IMR-90 (cell line): ENCODE data around the gene SMARCA2. TPM values are rescaled to one million over a fixed set of nuclear protein-coding genes. Genes with fewer than 3 reads are reported as not detected.

Experiments used
- ATAC-seq: fragments of 200-7000 bp; cut with Tn5 transposase; 2 replicates; pipeline ENCODE4 v1.9.1; 2020; ENCODE audit warnings: low read depth, mild to moderate bottlenecking, moderate library complexity
- BruUV-seq: library from RNA; stranded (reverse); fragments of 400-500 nt; replicated peaks from 2 replicates; lab custom pipeline; 2021; lab: Mats Ljungman, UMichigan
- CTCF ChIA-PET: fragments of 300-600 bp; formaldehyde crosslinking; extraction: SDS; loops from one replicate; lab custom pipeline; 2021; ENCODE audit warnings: antibody characterized with exemption; lab: Yijun Ruan, JAX
- POLR2A ChIA-PET: fragments of 300-600 bp; sonication (Branson Sonifier 250); formaldehyde crosslinking; loops from one replicate; lab custom pipeline; 2022; ENCODE audit warnings: antibody characterized with exemption; ENCODE audit not compliant: unreplicated experiment; lab: Charles Lee
- DNase-seq: peaks from one replicate; pipeline ENCODE4 v3.0.0; 2013
- H2AFZ ChIP-seq: replicated peaks from 2 replicates; pipeline ENCODE3; 2013; ENCODE audit warnings: low read length, mild to moderate bottlenecking; ENCODE audit not compliant: poor library complexity
- H2AK5ac ChIP-seq: 2 replicates; pipeline ENCODE4 v1.6.1; 2013; ENCODE audit warnings: low read depth, low read length, inconsistent platforms
- H2AK9ac ChIP-seq: replicated peaks from 2 replicates; pipeline ENCODE3; 2013; ENCODE audit warnings: mild to moderate bottlenecking, low read depth, low read length, moderate library complexity; ENCODE audit not compliant: poor library complexity
- H2BK120ac ChIP-seq: 2 replicates; pipeline ENCODE4 v1.6.1; 2013; ENCODE audit warnings: low read depth, low read length, inconsistent platforms
- H2BK15ac ChIP-seq: 3 replicates; pipeline ENCODE4 v1.6.1; 2013; ENCODE audit warnings: low read depth, low read length, inconsistent platforms
- H2BK20ac ChIP-seq: 2 replicates; pipeline ENCODE4 v1.6.1; 2013; ENCODE audit warnings: low read depth, mild to moderate bottlenecking, inconsistent platforms, low read length, moderate library complexity
- H2BK5ac ChIP-seq: 2 replicates; pipeline ENCODE4 v1.6.1; 2013; ENCODE audit warnings: mild to moderate bottlenecking, low read depth, low read length, inconsistent platforms; ENCODE audit not compliant: poor library complexity, severe bottlenecking
- H3K14ac ChIP-seq: replicated peaks from 2 replicates; pipeline ENCODE4 v1.6.1; 2013; ENCODE audit warnings: low read depth, low read length, inconsistent platforms
- H3K18ac ChIP-seq: 2 replicates; pipeline ENCODE4 v1.6.1; 2013; ENCODE audit warnings: low read depth, low read length, control low read depth
- H3K23ac ChIP-seq: 2 replicates; pipeline ENCODE4 v1.6.1; 2013; ENCODE audit warnings: low read depth, low read length, inconsistent platforms
- H3K27ac ChIP-seq: 2 replicates; pipeline ENCODE4 v1.5.1; 2013; ENCODE audit warnings: mild to moderate bottlenecking, control low read depth, low read length; ENCODE audit not compliant: insufficient read depth
- H3K27me3 ChIP-seq: 2 replicates; pipeline ENCODE4 v1.6.1; 2013; ENCODE audit warnings: low read length; ENCODE audit not compliant: control insufficient read depth, insufficient read depth
- H3K36me3 ChIP-seq: 2 replicates; pipeline ENCODE4 v1.6.1; 2013; ENCODE audit warnings: low read length, mixed read lengths; ENCODE audit not compliant: control insufficient read depth, insufficient read depth
- H3K4ac ChIP-seq: 2 replicates; pipeline ENCODE4 v1.6.1; 2013; ENCODE audit warnings: low read depth, low read length, inconsistent platforms
- H3K4me1 ChIP-seq: 2 replicates; pipeline ENCODE4 v1.6.1; 2013; ENCODE audit warnings: low read length, mixed read lengths; ENCODE audit not compliant: control insufficient read depth, insufficient read depth
- H3K4me2 ChIP-seq: 2 replicates; pipeline ENCODE4 v1.6.1; 2013; ENCODE audit warnings: low read depth, mild to moderate bottlenecking, control low read depth, low read length, moderate library complexity
- H3K4me3 ChIP-seq: 2 replicates; pipeline ENCODE4 v1.5.1; 2013; ENCODE audit warnings: low read depth, mild to moderate bottlenecking, control low read depth, low read length, moderate library complexity; ENCODE audit not compliant: insufficient read depth
- H3K56ac ChIP-seq: 2 replicates; pipeline ENCODE4 v1.6.1; 2013; ENCODE audit warnings: low read length, inconsistent platforms; ENCODE audit not compliant: insufficient read depth; ENCODE audit errors: extremely low read depth
- H3K79me1 ChIP-seq, 2 experiments: 2 replicates each; pipeline ENCODE4 v1.6.1; 2013; ENCODE audit warnings: low read length in 2 of 2, inconsistent platforms in 1 of 2, low read depth in 1 of 2
- H3K9ac ChIP-seq: 2 replicates; pipeline ENCODE4 v1.6.1; 2013; ENCODE audit warnings: low read depth, low read length, control low read depth
- H3K9me1 ChIP-seq: 2 replicates; pipeline ENCODE4 v1.6.1; 2013; ENCODE audit warnings: low read length, inconsistent platforms; ENCODE audit not compliant: insufficient read depth
- H3K9me3 ChIP-seq: 2 replicates; pipeline ENCODE4 v1.6.1; 2013; ENCODE audit warnings: low read length; ENCODE audit not compliant: control insufficient read depth, insufficient read depth
- H4K20me1 ChIP-seq: 2 replicates; pipeline ENCODE4 v1.6.1; 2013; ENCODE audit warnings: low read length, inconsistent platforms; ENCODE audit not compliant: insufficient read depth
- H4K5ac ChIP-seq: 2 replicates; pipeline ENCODE4 v1.6.1; 2013; ENCODE audit warnings: mild to moderate bottlenecking, low read depth, low read length, control low read depth
- H4K8ac ChIP-seq, 2 experiments: 2 replicates each; pipeline ENCODE4 v1.6.1; 2013; ENCODE audit warnings: low read depth in 2 of 2, low read length in 2 of 2, control low read depth in 1 of 2, inconsistent platforms in 1 of 2
- H4K91ac ChIP-seq: 2 replicates; pipeline ENCODE4 v1.6.1; 2013; ENCODE audit warnings: low read depth, low read length, inconsistent platforms; ENCODE audit not compliant: insufficient read depth
- BHLHE40 ChIP-seq: fragments of 150-350 bp; IDR thresholded peaks from 2 replicates; pipeline ENCODE4 v1.6.1; 2016; ENCODE audit warnings: mild to moderate bottlenecking, low read depth, low read length
- CEBPB ChIP-seq: IDR thresholded peaks from 2 replicates; pipeline ENCODE4 v1.6.1; 2012; ENCODE audit warnings: low read depth, low read length, improper control_type of control experiment
- CHD1 ChIP-seq: IDR thresholded peaks from 2 replicates; pipeline ENCODE4 v1.6.1; 2012; ENCODE audit warnings: low read depth, low read length, improper control_type of control experiment
- CTCF ChIP-seq: conservative IDR thresholded peaks from 2 replicates; pipeline ENCODE4 v1.5.1; 2012; ENCODE audit warnings: mild to moderate bottlenecking, low read depth, low read length, improper control_type of control experiment
- FOS ChIP-seq: fragments of 150-350 bp; IDR thresholded peaks from 2 replicates; pipeline ENCODE4 v1.6.1; 2016; ENCODE audit warnings: low read depth, low read length
- MAFK ChIP-seq: IDR thresholded peaks from 2 replicates; pipeline ENCODE4 v1.6.1; 2012; ENCODE audit warnings: low read depth, low read length, improper control_type of control experiment
- MAZ ChIP-seq: IDR thresholded peaks from 2 replicates; pipeline ENCODE4 v1.6.1; 2012; ENCODE audit warnings: low read depth, mild to moderate bottlenecking, low read length, improper control_type of control experiment, moderate library complexity, borderline replicate concordance
- MXI1 ChIP-seq: IDR thresholded peaks from 2 replicates; pipeline ENCODE4 v1.6.1; 2012; ENCODE audit warnings: low read depth, mild to moderate bottlenecking, low read length, moderate library complexity, borderline replicate concordance
- NFE2L2 ChIP-seq: fragments of 150-350 bp; IDR thresholded peaks from 2 replicates; pipeline ENCODE4 v1.6.1; 2016; ENCODE audit warnings: low read depth, mild to moderate bottlenecking, low read length
- POLR2A ChIP-seq: IDR thresholded peaks from 2 replicates; pipeline ENCODE4 v1.6.1; 2012; ENCODE audit warnings: mild to moderate bottlenecking, low read depth, low read length
- RAD21 ChIP-seq: IDR thresholded peaks from 2 replicates; pipeline ENCODE4 v1.6.1; 2012; ENCODE audit warnings: low read length, improper control_type of control experiment
- RCOR1 ChIP-seq: IDR thresholded peaks from 2 replicates; pipeline ENCODE4 v1.6.1; 2012; ENCODE audit warnings: mild to moderate bottlenecking, low read length, improper control_type of control experiment; ENCODE audit not compliant: insufficient replicate concordance
- SMC3 ChIP-seq: fragments of 150-350 bp; IDR thresholded peaks from 2 replicates; pipeline ENCODE4 v1.6.1; 2016; ENCODE audit warnings: low read depth, mild to moderate bottlenecking, antibody characterized with exemption, low read length, moderate library complexity
- USF2 ChIP-seq: fragments of 150-350 bp; IDR thresholded peaks from 2 replicates; pipeline ENCODE4 v1.6.1; 2017; ENCODE audit warnings: mild to moderate bottlenecking, antibody characterized with exemption, low read length, low read depth
- WGBS, 2 experiments: methylation state at CpG; one replicate each; pipeline versions ENCODE4 v1.1.5 to v1.1.7; 2013; ENCODE audit warnings: missing lambda C conversion rate in 2 of 2; ENCODE audit not compliant: insufficient read length in 1 of 2; ENCODE audit errors: extremely low coverage in 2 of 2; 5-methylcytosine and 5-hydroxymethylcytosine counted together
- dilution Hi-C: fragments of 300-500 bp; cut with HindIII; formaldehyde crosslinking; loops from one replicate; pipeline ENCODE4 v1.14.3; 2018; ENCODE audit warnings: low sequenced_read_pairs; ENCODE audit not compliant: unreplicated experiment
- in situ Hi-C: fragments of 300-500 bp; cut with MboI; formaldehyde crosslinking; loops from 3 replicates; pipeline ENCODE4 v1.14.3; 2019; ENCODE audit warnings: low sequenced_read_pairs, inconsistent platforms, mixed read lengths
- intact Hi-C: fragments of 100-400 bp; cut with micrococcal nuclease; formaldehyde crosslinking; loops from 2 replicates; pipeline ENCODE4 v1.10.0; 2022
- polyA plus RNA-seq, 3 experiments: library from polyadenylated mRNA; depleted of rRNA; stranded (reverse); fragments of >200 nt; gene quantifications; 2 replicates each; pipeline ENCODE4 v1.2.3, GENCODE V29; 2012; ENCODE audit warnings: low replicate concordance in 1 of 3
- total RNA-seq: library from RNA; depleted of rRNA; stranded (reverse); fragments of >200 nt; gene quantifications from 2 replicates; pipeline ENCODE4 v1.2.3, GENCODE V29; 2012

The SMARCA2 gene
- total and polyA plus RNA-seq, 2 of the 4 experiments (the other 2 are of a cell fraction), result 25.3 to 26.7 TPM

- Histone ChIP-seq H3K4ac (no peak overlapping the region), H3K4me1 (peaks cover 5% of the 10 kb centered on the region), H4K91ac (no peak overlapping the region), H3K27me3 (no peaks in the 10 kb centered on the region), H3K9me3 (no peaks in the 10 kb centered on the region), H3K9ac (no peak overlapping the region), H3K4me2 (no peak overlapping the region), H2BK15ac (no peak overlapping the region), H4K8ac (no peak overlapping the region), H3K4me3 (no peak overlapping the region), H3K27ac (no peak overlapping the region), H2BK120ac (no peak overlapping the region), H3K14ac (no peak overlapping the region), H2BK20ac (no peak overlapping the region), H2BK5ac (no peak overlapping the region), H3K23ac (no peak overlapping the region), H4K20me1 (peaks cover 5% of the 10 kb centered on the region; the same call in 1 of the 2 replicates), H3K9me1 (0 out of 2 replicates have a peak, but pooled peaks cover 5% of the 10 kb centered on the region), H2AK9ac (no peak overlapping the region), H2AK5ac (no peak overlapping the region), H3K79me1 (peaks cover 41 to 52% of the 10 kb centered on the region in 2 experiments), H3K36me3 (0 out of 2 replicates have a peak, but pooled peaks cover 1% of the 10 kb centered on the region), H3K18ac (no peak overlapping the region), H2AFZ (no peak overlapping the region), H4K5ac (no peak overlapping the region), H3K56ac (no peak overlapping the region)
- ATAC-seq (no peak), DNase-seq (no peak)
- no CpG with 5 or more reads among the region's 5 CpGs for WGBS, 2 experiments
- ChIA-PET CTCF (no interaction called here), POLR2A (no interaction called here)
- in situ Hi-C loops (no loop called here), dilution Hi-C loops (loop anchor here (25.0 kb wide), 1 partner anchor 87 kb away; no protein-coding TSS in a partner anchor), intact Hi-C loops (no loop called here)
- TF ChIP-seq BHLHE40, result no peak
- TF ChIP-seq NFE2L2, result no peak
- no peak for TF ChIP-seq RCOR1
- no peak for TF ChIP-seq POLR2A
- TF ChIP-seq MXI1, result no peak
- TF ChIP-seq CTCF, result no peak
- TF ChIP-seq RAD21, result no peak
- no peak for TF ChIP-seq FOS
- TF ChIP-seq CEBPB, result no peak
- no peak for TF ChIP-seq USF2
- no peak for TF ChIP-seq MAZ
- TF ChIP-seq SMC3, result no peak
- no peak for TF ChIP-seq CHD1
- TF ChIP-seq MAFK, result no peak
- BruUV-seq, result no TSS peak
These were observed 10.0 kb downstream of the SMARCA2 start for GRCh38 chr9:2024888-2025782.
